IMR-90 (cell line): ENCODE data around the gene ICAM2. TPM values are rescaled to one million over a fixed set of nuclear protein-coding genes. Genes with fewer than 3 reads are reported as not detected.

ENCODE experiments used
- ATAC-seq: fragments of 200-7000 bp; cut with Tn5 transposase; 2 replicates; pipeline ENCODE4 v1.9.1; 2020; ENCODE audit warnings: low read depth, mild to moderate bottlenecking, moderate library complexity
- BruUV-seq: library from RNA; stranded (reverse); fragments of 400-500 nt; replicated peaks from 2 replicates; lab custom pipeline; 2021; lab: Mats Ljungman, UMichigan
- CTCF ChIA-PET: fragments of 300-600 bp; formaldehyde crosslinking; extraction: SDS; loops from one replicate; lab custom pipeline; 2021; ENCODE audit warnings: antibody characterized with exemption; lab: Yijun Ruan, JAX
- POLR2A ChIA-PET: fragments of 300-600 bp; sonication (Branson Sonifier 250); formaldehyde crosslinking; loops from one replicate; lab custom pipeline; 2022; ENCODE audit warnings: antibody characterized with exemption; ENCODE audit not compliant: unreplicated experiment; lab: Charles Lee
- DNase-seq: peaks from one replicate; pipeline ENCODE4 v3.0.0; 2013
- H2AFZ ChIP-seq: replicated peaks from 2 replicates; pipeline ENCODE3; 2013; ENCODE audit warnings: low read length, mild to moderate bottlenecking; ENCODE audit not compliant: poor library complexity
- H2AK5ac ChIP-seq: 2 replicates; pipeline ENCODE4 v1.6.1; 2013; ENCODE audit warnings: low read depth, low read length, inconsistent platforms
- H2AK9ac ChIP-seq: replicated peaks from 2 replicates; pipeline ENCODE3; 2013; ENCODE audit warnings: mild to moderate bottlenecking, low read depth, low read length, moderate library complexity; ENCODE audit not compliant: poor library complexity
- H2BK120ac ChIP-seq: 2 replicates; pipeline ENCODE4 v1.6.1; 2013; ENCODE audit warnings: low read depth, low read length, inconsistent platforms
- H2BK15ac ChIP-seq: 3 replicates; pipeline ENCODE4 v1.6.1; 2013; ENCODE audit warnings: low read depth, low read length, inconsistent platforms
- H2BK20ac ChIP-seq: 2 replicates; pipeline ENCODE4 v1.6.1; 2013; ENCODE audit warnings: low read depth, mild to moderate bottlenecking, inconsistent platforms, low read length, moderate library complexity
- H2BK5ac ChIP-seq: 2 replicates; pipeline ENCODE4 v1.6.1; 2013; ENCODE audit warnings: mild to moderate bottlenecking, low read depth, low read length, inconsistent platforms; ENCODE audit not compliant: poor library complexity, severe bottlenecking
- H3K14ac ChIP-seq: replicated peaks from 2 replicates; pipeline ENCODE4 v1.6.1; 2013; ENCODE audit warnings: low read depth, low read length, inconsistent platforms
- H3K18ac ChIP-seq: 2 replicates; pipeline ENCODE4 v1.6.1; 2013; ENCODE audit warnings: low read depth, low read length, control low read depth
- H3K23ac ChIP-seq: 2 replicates; pipeline ENCODE4 v1.6.1; 2013; ENCODE audit warnings: low read depth, low read length, inconsistent platforms
- H3K27ac ChIP-seq: 2 replicates; pipeline ENCODE4 v1.5.1; 2013; ENCODE audit warnings: mild to moderate bottlenecking, control low read depth, low read length; ENCODE audit not compliant: insufficient read depth
- H3K27me3 ChIP-seq: 2 replicates; pipeline ENCODE4 v1.6.1; 2013; ENCODE audit warnings: low read length; ENCODE audit not compliant: control insufficient read depth, insufficient read depth
- H3K36me3 ChIP-seq: 2 replicates; pipeline ENCODE4 v1.6.1; 2013; ENCODE audit warnings: low read length, mixed read lengths; ENCODE audit not compliant: control insufficient read depth, insufficient read depth
- H3K4ac ChIP-seq: 2 replicates; pipeline ENCODE4 v1.6.1; 2013; ENCODE audit warnings: low read depth, low read length, inconsistent platforms
- H3K4me1 ChIP-seq: 2 replicates; pipeline ENCODE4 v1.6.1; 2013; ENCODE audit warnings: low read length, mixed read lengths; ENCODE audit not compliant: control insufficient read depth, insufficient read depth
- H3K4me2 ChIP-seq: 2 replicates; pipeline ENCODE4 v1.6.1; 2013; ENCODE audit warnings: low read depth, mild to moderate bottlenecking, control low read depth, low read length, moderate library complexity
- H3K4me3 ChIP-seq: 2 replicates; pipeline ENCODE4 v1.5.1; 2013; ENCODE audit warnings: low read depth, mild to moderate bottlenecking, control low read depth, low read length, moderate library complexity; ENCODE audit not compliant: insufficient read depth
- H3K56ac ChIP-seq: 2 replicates; pipeline ENCODE4 v1.6.1; 2013; ENCODE audit warnings: low read length, inconsistent platforms; ENCODE audit not compliant: insufficient read depth; ENCODE audit errors: extremely low read depth
- H3K79me1 ChIP-seq, 2 experiments: 2 replicates each; pipeline ENCODE4 v1.6.1; 2013; ENCODE audit warnings: low read length in 2 of 2, inconsistent platforms in 1 of 2, low read depth in 1 of 2
- H3K9ac ChIP-seq: 2 replicates; pipeline ENCODE4 v1.6.1; 2013; ENCODE audit warnings: low read depth, low read length, control low read depth
- H3K9me1 ChIP-seq: 2 replicates; pipeline ENCODE4 v1.6.1; 2013; ENCODE audit warnings: low read length, inconsistent platforms; ENCODE audit not compliant: insufficient read depth
- H3K9me3 ChIP-seq: 2 replicates; pipeline ENCODE4 v1.6.1; 2013; ENCODE audit warnings: low read length; ENCODE audit not compliant: control insufficient read depth, insufficient read depth
- H4K20me1 ChIP-seq: 2 replicates; pipeline ENCODE4 v1.6.1; 2013; ENCODE audit warnings: low read length, inconsistent platforms; ENCODE audit not compliant: insufficient read depth
- H4K5ac ChIP-seq: 2 replicates; pipeline ENCODE4 v1.6.1; 2013; ENCODE audit warnings: mild to moderate bottlenecking, low read depth, low read length, control low read depth
- H4K8ac ChIP-seq, 2 experiments: 2 replicates each; pipeline ENCODE4 v1.6.1; 2013; ENCODE audit warnings: low read depth in 2 of 2, low read length in 2 of 2, control low read depth in 1 of 2, inconsistent platforms in 1 of 2
- H4K91ac ChIP-seq: 2 replicates; pipeline ENCODE4 v1.6.1; 2013; ENCODE audit warnings: low read depth, low read length, inconsistent platforms; ENCODE audit not compliant: insufficient read depth
- BHLHE40 ChIP-seq: fragments of 150-350 bp; IDR thresholded peaks from 2 replicates; pipeline ENCODE4 v1.6.1; 2016; ENCODE audit warnings: mild to moderate bottlenecking, low read depth, low read length
- MAFK ChIP-seq: IDR thresholded peaks from 2 replicates; pipeline ENCODE4 v1.6.1; 2012; ENCODE audit warnings: low read depth, low read length, improper control_type of control experiment
- MXI1 ChIP-seq: IDR thresholded peaks from 2 replicates; pipeline ENCODE4 v1.6.1; 2012; ENCODE audit warnings: low read depth, mild to moderate bottlenecking, low read length, moderate library complexity, borderline replicate concordance
- WGBS, 2 experiments: methylation state at CpG; one replicate each; pipeline versions ENCODE4 v1.1.5 to v1.1.7; 2013; ENCODE audit warnings: missing lambda C conversion rate in 2 of 2; ENCODE audit not compliant: insufficient read length in 1 of 2; ENCODE audit errors: extremely low coverage in 2 of 2; 5-methylcytosine and 5-hydroxymethylcytosine counted together
- dilution Hi-C: fragments of 300-500 bp; cut with HindIII; formaldehyde crosslinking; loops from one replicate; pipeline ENCODE4 v1.14.3; 2018; ENCODE audit warnings: low sequenced_read_pairs; ENCODE audit not compliant: unreplicated experiment
- in situ Hi-C: fragments of 300-500 bp; cut with MboI; formaldehyde crosslinking; loops from 3 replicates; pipeline ENCODE4 v1.14.3; 2019; ENCODE audit warnings: low sequenced_read_pairs, inconsistent platforms, mixed read lengths
- intact Hi-C: fragments of 100-400 bp; cut with micrococcal nuclease; formaldehyde crosslinking; loops from 2 replicates; pipeline ENCODE4 v1.10.0; 2022
- polyA plus RNA-seq, 3 experiments: library from polyadenylated mRNA; depleted of rRNA; stranded (reverse); fragments of >200 nt; gene quantifications; 2 replicates each; pipeline ENCODE4 v1.2.3, GENCODE V29; 2012; ENCODE audit warnings: low replicate concordance in 1 of 3
- total RNA-seq: library from RNA; depleted of rRNA; stranded (reverse); fragments of >200 nt; gene quantifications from 2 replicates; pipeline ENCODE4 v1.2.3, GENCODE V29; 2012

The ICAM2 gene
- total and polyA plus RNA-seq, 2 of the 4 experiments (the other 2 are of a cell fraction): 0.12 TPM; not detected in 1

DNA sequence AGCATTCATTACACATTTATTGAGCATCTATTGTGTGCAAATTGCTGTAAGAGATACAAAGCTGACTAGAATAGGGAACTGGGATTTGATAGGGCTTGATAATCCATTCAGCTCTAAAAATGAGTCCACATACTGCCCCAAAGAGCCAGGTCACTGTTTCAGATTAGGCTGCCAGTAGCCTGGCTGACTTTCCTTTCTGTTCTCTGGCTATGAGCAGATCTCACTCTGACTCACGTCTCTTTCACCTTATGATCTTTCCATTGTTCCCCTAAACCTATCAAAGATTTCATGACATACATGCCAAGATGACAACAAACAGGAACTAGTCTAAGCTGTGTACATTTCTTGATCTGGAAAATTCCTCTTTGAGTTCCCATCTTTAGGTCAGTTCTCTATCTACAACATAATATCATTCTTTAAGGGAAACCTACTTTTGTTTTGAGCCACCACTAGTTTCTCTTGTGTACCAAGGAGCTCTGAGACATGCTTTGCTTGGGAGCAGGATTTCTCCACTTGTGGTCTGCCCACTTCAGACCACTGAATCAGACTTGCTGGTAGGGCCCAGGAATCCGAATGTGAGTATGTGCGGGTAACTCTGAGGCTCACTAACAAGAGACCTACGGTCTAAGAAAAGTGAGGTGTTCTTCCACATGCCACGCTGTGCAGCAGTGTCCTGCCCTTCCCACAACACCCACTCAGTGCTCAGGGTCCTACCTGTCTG lies 40.9 kb upstream of the ICAM2 start:
- Histone ChIP-seq H3K4me2 (no peak overlapping the region), H3K4me3 (no peak overlapping the region), H4K20me1 (no peaks in the 10 kb centered on the region), H3K27ac (no peak overlapping the region), H3K4me1 (no peaks in the 10 kb centered on the region), H2AK9ac (no peak overlapping the region), H3K18ac (no peak overlapping the region), H4K5ac (no peak overlapping the region), H3K23ac (no peak overlapping the region), H2AK5ac (no peak overlapping the region), H3K9ac (no peak overlapping the region), H2BK15ac (no peak overlapping the region), H3K4ac (no peak overlapping the region), H2BK120ac (no peak overlapping the region), H3K9me3 (no peaks in the 10 kb centered on the region), H2BK20ac (no peak overlapping the region), H4K91ac (no peak overlapping the region), H3K27me3 (no peaks in the 10 kb centered on the region), H3K56ac (no peak overlapping the region), H4K8ac (no peak overlapping the region), H3K79me1 (no peaks in the 10 kb centered on the region), H3K36me3 (peaks cover 16% of the 10 kb centered on the region), H3K14ac (no peak overlapping the region), H2BK5ac (no peak overlapping the region), H2AFZ (no peak overlapping the region), H3K9me1 (no peaks in the 10 kb centered on the region; the same call in 1 of the 2 replicates)
- DNase-seq (peak; percentile 36), ATAC-seq (no peak)
- dilution Hi-C loops (no loop called here), in situ Hi-C loops (no loop called here), intact Hi-C loops (no loop called here)
- BruUV-seq: no TSS peak
- ChIA-PET CTCF (interaction anchor here (1.6 kb wide), 1 partner anchor 73 kb away, joined by 3 read pairs; no protein-coding TSS in a partner anchor), POLR2A (no interaction called here)
- WGBS, 2 experiments: 90% methylated on average over 4 of the region's 5 CpGs; no CpG with 5 or more reads in 1 of the 2 experiments
- TF ChIP-seq MXI1: no peak
- TF ChIP-seq BHLHE40: no peak
- no peak for TF ChIP-seq MAFK
